HG03095 (cell line): ENCODE measurements around the gene HTRA2.

Experiments used
- ATAC-seq: cut with Tn5 transposase; IDR thresholded peaks from one replicate; pipeline ENCODE4 v1.9.1; 2021; ENCODE audit warnings: moderate library complexity; ENCODE audit not compliant: unreplicated experiment

Gene HTRA2

GRCh38 chr2:74515271-74515980 is 14.3 kb upstream of the HTRA2 start:
- no peak for ATAC-seq

DNA sequence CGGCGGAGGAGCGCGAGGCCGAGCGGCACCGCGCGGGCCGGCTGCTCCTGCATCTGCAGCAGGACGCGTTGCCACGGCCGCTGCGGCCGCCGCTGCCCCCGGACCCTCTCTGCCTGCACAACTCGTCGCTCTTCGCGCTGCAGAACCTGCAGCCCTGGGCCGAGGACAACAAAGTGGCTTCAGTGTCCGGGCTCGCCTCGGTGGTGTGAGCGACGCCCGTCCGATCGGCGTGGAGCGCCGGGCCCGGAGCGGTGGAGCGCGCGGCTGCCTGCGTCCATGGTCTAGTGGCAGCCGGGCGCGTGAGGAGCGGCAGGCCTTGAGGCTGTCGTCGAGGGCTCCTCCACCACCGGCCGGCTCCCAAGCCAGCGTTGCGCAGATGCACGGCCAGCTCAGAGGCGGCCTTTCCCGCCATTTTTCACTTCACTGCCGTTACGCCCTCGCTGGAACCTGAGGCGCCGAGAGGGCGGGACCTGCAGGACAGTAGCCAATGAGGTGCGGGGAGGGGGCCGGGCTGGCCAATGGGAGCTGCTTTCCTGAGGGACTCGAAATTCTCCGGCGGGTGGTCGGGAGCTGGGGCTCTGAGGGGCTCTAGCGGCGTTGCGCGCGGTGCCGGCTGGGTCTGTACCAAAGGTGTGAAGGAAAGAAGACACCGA is 13.6 kb upstream of the HTRA2 start:
- no peak for ATAC-seq

DNA sequence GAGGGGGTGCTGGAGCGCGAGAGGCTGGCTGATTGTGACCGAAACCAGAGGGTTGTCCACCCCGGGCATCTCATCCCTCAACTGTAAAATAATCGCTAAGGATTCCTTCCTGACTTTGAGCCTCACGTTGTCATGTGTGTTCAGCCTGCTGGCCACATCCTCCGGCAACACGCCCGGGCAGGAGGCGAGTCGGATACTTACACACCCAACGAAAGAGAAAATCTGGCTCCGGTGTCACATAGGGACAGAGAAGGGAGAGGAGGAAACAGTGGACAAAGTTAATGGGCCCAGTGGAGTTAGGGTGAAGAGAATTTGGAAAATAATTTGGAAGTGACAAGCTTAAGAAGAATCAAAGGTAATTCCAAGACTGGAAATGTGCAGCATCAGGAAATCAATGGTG is 13.1 kb upstream of the HTRA2 start:
- no peak for ATAC-seq

DNA sequence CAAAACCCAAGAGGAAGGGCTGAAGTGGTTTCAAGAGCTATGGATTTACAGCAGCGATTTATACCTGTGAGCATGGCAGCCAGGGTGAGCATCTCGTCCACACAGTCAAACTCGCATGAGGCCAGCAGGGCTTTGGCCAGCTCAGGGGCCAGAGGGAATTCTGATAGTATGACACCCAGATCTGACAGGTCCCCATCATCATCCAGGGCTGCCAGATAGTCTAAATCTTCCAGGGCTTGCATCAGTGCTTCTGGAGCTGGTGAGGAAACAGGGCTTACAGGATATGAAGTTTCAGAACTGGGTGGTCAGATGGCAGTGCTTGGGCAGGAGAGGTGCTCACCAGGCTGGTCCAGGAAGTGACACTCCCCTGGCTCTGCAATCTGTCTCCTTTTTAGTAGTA is 7.2 kb upstream of the HTRA2 start:
- no peak for ATAC-seq

- ATAC-seq: no peak
Measured at GRCh38 chr2:74524005-74524404, 5.7 kb upstream of the HTRA2 start.

GRCh38 chr2:74524955-74525716 is 4.6 kb upstream of the HTRA2 start:
- no peak for ATAC-seq

- no peak for ATAC-seq
Measured at GRCh38 chr2:74525717-74526648, 3.8 kb upstream of the HTRA2 start, which contains the start of gene DQX1. DQX1 (minus strand) TSS chr2:74526231; CDS start chr2:74525729, 502 bp downstream.

DNA sequence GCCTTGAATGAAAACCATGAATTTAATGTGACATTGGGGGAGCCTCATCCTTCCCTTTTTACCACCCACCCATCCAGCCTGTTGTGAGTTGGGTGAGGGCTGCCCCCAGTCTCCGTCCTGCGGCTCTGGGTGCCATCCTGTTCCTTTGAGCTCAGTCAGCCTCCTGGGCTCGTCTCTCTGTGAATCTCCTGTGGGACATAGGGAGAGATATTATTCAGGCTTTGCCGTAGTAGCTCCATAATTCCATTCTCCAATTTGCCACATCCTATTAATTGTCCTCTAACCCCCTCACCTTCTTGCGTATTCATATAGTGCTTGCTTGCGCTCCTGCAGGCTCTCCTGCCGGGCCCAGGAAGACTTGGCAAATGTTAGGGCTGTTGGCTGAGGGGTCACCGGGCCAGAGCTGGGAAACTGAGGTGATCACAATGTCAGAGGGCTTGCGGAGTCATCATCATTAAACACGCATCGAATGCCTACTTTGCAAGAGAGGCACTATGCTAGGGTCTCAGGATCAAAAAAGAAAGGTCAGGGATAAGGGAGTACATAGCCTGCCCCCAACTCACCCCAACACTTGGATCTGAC is 3.0 kb upstream of the HTRA2 start:
- ATAC-seq: no peak

- ATAC-seq: no peak
Measured at GRCh38 chr2:74527741-74528140, 2.0 kb upstream of the HTRA2 start.

DNA sequence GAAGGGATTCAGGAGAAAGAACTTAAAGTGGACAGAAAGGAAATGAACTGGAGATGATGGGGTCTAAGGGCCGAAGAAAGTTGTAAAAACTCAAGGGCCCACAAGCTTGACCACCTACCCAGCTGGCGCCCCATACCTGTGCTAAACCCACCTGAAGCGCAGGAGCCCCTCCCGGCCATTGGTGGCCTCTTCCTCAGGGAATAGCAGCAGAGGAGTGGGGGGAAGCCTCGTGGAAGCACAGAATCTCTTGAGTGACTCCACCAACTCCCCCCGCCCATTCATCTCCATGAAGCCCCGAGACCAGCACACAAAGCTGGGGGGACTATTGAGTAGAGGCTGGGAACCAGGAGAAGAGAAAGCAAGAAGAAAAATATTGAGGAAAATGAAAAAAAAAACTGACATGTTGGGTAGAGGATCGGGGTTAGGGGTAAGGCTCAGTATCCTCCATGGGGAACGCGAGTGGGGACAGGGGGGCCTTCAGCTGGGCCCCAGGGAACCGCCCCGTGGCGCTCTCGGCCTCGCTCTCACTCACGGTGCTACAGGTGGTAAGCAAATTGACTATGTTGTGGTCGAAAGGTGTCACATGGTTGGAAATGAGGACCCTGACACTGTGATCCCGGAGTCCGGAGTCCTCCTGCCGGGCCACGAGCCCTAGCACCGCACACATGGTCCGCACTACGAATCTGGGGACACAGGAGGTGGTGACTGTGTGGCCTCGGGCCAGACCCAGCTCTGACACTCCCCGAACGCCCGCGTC is 955 bp upstream of the HTRA2 start:
- ATAC-seq: no peak

DNA sequence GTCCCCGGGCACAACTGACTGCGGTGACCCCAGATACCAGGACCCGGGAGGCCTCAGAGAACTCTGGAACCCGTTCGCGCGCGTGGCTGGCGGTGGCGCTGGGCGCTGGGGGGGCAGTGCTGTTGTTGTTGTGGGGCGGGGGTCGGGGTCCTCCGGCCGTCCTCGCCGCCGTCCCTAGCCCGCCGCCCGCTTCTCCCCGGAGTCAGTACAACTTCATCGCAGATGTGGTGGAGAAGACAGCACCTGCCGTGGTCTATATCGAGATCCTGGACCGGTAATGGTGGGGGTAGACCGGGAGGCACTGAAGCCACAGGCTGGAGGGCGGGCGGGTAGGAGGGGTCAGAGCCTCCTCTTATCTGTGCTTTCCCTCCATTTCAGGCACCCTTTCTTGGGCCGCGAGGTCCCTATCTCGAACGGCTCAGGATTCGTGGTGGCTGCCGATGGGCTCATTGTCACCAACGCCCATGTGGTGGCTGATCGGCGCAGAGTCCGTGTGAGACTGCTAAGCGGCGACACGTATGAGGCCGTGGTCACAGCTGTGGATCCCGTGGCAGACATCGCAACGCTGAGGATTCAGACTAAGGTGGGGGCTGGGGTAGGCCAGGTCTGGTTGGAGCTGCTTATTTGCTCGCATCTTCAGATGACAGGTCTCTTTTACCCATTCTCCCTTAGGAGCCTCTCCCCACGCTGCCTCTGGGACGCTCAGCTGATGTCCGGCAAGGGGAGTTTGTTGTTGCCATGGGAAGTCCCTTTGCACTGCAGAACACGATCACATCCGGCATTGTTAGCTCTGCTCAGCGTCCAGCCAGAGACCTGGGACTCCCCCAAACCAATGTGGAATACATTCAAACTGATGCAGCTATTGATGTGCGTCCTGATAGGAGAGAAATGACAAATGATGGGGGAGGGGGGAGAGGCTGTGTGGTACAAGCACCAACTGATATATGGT is 780 bp downstream of the HTRA2 start:
- peak; percentile 32 for ATAC-seq

GRCh38 chr2:74531666-74532065 is 1.9 kb downstream of the HTRA2 start:
- no peak for ATAC-seq

DNA sequence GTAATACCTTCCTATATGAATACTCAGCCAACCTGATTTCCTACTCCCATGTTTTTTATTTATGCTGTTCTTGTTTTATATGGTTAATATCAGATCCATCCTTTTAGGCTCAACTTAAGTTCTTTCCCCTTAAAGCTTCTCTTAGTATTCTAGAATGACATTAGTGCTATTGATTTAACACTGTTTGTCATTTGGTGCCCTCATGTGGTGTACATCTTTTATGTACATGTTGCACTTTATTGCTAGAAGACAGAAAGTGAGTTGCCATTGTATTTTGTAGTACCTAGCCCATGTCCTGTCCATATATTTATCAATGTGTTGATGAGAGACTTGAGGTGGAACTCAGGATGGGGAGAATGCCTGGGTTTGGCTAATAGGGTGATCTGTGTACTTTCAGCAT is 2.5 kb downstream of the HTRA2 start:
- ATAC-seq: no peak

DNA sequence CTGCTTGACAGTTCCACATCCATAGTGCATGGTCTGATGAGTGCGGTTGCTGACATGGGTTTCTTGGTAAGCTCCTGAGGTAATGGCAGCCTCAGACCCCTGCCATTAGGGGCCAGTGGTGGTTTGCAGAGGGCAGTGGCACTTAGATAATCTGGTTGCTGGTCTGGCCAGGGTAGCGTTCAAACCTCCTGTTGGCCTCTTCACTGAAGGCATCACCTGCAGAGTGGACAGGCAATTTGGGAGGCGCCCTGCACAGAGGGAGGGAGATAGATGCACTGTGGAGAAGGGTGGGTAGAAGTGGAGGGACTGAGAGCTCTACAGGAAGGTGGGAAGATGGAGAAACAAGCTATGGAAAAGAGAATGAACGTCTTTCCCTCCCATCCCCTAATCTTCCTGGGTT is 3.7 kb downstream of the HTRA2 start:
- no peak for ATAC-seq

- ATAC-seq: no peak
Measured at GRCh38 chr2:74534411-74534810, 4.7 kb downstream of the HTRA2 start.

DNA sequence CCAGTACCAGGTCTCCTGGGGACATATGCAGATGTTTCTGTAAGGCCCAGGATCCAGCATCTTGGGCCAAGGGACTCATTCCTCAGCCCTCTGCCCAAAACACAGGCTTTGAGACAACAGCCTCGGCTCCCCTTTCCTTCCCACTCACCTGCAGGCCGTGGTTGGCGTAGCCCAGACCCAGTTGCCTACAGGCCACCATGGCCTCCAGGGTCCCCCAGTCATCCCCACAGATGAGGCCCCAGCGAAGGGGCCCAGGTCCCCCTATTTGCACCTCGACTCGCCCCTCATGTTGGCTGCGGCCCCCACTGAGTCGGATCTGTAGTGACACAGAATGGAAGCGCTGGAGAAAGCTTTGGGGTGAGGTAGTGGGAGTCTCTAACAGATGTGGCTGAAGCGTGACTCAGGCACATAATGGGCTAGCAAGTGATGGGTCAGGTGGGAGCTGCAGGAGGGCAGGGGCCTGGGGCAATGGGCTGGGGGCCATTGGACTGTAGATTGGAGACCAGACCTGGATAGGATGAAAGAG is 5.8 kb downstream of the HTRA2 start:
- no peak for ATAC-seq

- no peak for ATAC-seq
Measured at GRCh38 chr2:74536166-74536950, 6.6 kb downstream of the HTRA2 start.

DNA sequence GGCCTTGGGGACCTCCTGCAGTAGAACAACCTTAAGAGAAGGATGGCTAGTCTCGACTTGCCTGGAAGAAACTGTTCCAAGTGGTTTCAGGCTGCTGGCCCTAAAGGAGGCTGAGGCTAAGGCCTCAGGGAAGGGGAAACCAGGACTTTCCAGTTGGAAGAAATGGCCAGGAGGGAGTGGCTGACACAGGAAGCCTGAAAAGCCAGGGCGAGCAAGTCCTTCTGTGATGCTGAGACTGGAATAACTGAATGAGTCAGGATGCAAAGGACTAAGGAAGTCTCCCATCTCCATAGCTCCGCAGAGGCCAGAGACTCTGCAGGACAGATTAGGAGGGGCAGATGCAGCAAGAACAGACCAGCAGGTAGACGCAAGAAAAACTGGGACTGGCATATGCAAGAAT is 7.4 kb downstream of the HTRA2 start:
- ATAC-seq: no peak
